Peyer's patch (tissue), 4 donors: Measurements from ENCODE around the gene NEDD4L. TPM values are rescaled to one million over a fixed set of nuclear protein-coding genes. Genes with fewer than 3 reads are reported as not detected.

Experiments used
- DNase-seq, 3 donors: peaks; one replicate each; pipeline ENCODE4 v3.0.0-alpha.2; 2017 to 2019
- H3K27ac ChIP-seq, 4 donors: fragments of 200-600 bp; sonication (generic); one replicate each; pipeline ENCODE4 v1.5.1; 2016 to 2019
- H3K27me3 ChIP-seq, 2 donors: fragments of 200-600 bp; sonication (generic); one replicate each; pipeline ENCODE4 v1.5.1; 2019
- H3K36me3 ChIP-seq, 3 donors: fragments of 200-600 bp; sonication (generic); one replicate each; pipeline ENCODE4 v1.5.1; 2016 to 2019
- H3K4me1 ChIP-seq, 4 donors: fragments of 200-600 bp; sonication (generic); one replicate each; pipeline ENCODE4 v1.5.1; 2016 to 2019
- H3K4me3 ChIP-seq, 4 donors: fragments of 200-600 bp; sonication (generic); 1 replicate in 3 of 4; 2 replicates in 1 of 4; pipeline ENCODE4 v1.5.1; 2016 to 2019; ENCODE audit warnings: mild to moderate bottlenecking in 1 of 4
- H3K9me3 ChIP-seq, 4 donors: fragments of 200-600 bp; sonication (generic); one replicate each; pipeline ENCODE4 v1.5.1; 2016 to 2019; ENCODE audit warnings: mild to moderate bottlenecking in 1 of 4
- CTCF ChIP-seq, 6 experiments: fragments of 450-650 bp in 4 of 6; fragments of 200-600 bp in 2 of 6; sonication (generic) in 1 of 6; IDR thresholded peaks; one replicate each; pipeline ENCODE4 v1.5.1; 2017 to 2019; ENCODE audit warnings: antibody characterized with exemption in 6 of 6, mild to moderate bottlenecking in 3 of 6, moderate library complexity in 1 of 6
- POLR2A ChIP-seq, 2 donors: fragments of 450-650 bp; IDR thresholded peaks; one replicate each; pipeline ENCODE4 v1.5.1; 2017; ENCODE audit warnings: antibody characterized with exemption in 2 of 2, mild to moderate bottlenecking in 2 of 2, moderate library complexity in 2 of 2
- total RNA-seq, 4 donors: library from RNA; depleted of rRNA; stranded (reverse); fragments of >200 nt; gene quantifications; one replicate each; pipeline ENCODE4 v1.1.0, GENCODE V29; 2016

Gene NEDD4L
- total RNA-seq, 4 donors from 2014 or later = 213 to 312 (median 277) TPM

GRCh38 chr18:58337686-58338085, 293.7 kb downstream of the NEDD4L start:
- Histone ChIP-seq H3K36me3 (peaks cover 0 to 35% (median 3%) of the 10 kb centered on the region in 3 donors), H3K27me3 (no peaks in the 10 kb centered on the region), H3K9me3 (no peaks in the 10 kb centered on the region), H3K4me3 (no peak overlapping the region), H3K27ac (peak overlapping the region in 1 of 4 donors; percentile 66), H3K4me1 (peaks cover 0 to 4% (median 0%) of the 10 kb centered on the region in 4 donors)
- DNase-seq = peak in 1 of 3 donors; percentile 57
- TF ChIP-seq CTCF (IDR thresholded peaks at IDR 0.05) = no peak

- no peaks in the 10 kb centered on the region for H3K27me3 ChIP-seq
- no peak for TF ChIP-seq POLR2A (IDR thresholded peaks at IDR 0.05)
- no peak for TF ChIP-seq CTCF (IDR thresholded peaks at IDR 0.05)
- H3K4me1 ChIP-seq = peaks cover 0 to 4% (median 0%) of the 10 kb centered on the region in 4 donors
- H3K36me3 ChIP-seq = peaks cover 0 to 36% (median 3%) of the 10 kb centered on the region in 3 donors
- no peaks in the 10 kb centered on the region for H3K9me3 ChIP-seq
- H3K27ac ChIP-seq = peak overlapping the region in 1 of 4 donors; percentile 66
- no peak for DNase-seq
- H3K4me3 ChIP-seq = no peak overlapping the region
Measured at GRCh38 chr18:58338141-58338540, 294.1 kb downstream of the NEDD4L start.

DNA sequence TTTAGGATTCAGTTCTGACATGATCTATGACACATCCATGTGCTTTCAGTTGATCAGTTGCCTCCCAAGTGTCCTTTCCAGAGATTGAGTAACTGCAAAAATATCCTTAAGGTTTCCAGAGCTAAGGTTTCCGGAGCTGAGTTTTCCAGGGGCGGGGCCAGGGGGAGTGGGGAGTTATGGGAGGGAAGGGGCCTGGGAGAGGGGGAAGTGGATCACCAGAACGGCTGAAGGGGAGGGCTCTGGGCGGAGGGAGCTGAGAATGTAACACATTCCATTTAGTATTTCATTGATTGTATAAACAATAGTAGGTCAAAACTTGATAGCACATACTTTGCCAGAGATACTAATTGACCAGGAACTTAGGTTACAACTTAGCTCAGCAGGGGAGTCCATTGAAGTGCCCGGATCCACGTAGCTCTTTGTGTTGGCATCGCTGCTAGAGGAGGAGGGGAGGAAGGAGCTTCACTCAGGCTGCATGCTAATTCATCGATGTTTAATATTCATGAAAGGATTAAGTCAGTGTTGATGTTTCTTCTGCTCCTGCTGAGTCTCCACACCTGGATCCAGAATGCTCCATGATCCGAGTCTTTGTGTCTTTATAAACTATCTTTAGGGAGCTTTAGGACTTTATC, 295.1 kb downstream of the NEDD4L start:
- no peak for TF ChIP-seq POLR2A (IDR thresholded peaks at IDR 0.05)
- no peak for TF ChIP-seq CTCF (IDR thresholded peaks at IDR 0.05)
- H3K27ac ChIP-seq = no peak overlapping the region

DNA sequence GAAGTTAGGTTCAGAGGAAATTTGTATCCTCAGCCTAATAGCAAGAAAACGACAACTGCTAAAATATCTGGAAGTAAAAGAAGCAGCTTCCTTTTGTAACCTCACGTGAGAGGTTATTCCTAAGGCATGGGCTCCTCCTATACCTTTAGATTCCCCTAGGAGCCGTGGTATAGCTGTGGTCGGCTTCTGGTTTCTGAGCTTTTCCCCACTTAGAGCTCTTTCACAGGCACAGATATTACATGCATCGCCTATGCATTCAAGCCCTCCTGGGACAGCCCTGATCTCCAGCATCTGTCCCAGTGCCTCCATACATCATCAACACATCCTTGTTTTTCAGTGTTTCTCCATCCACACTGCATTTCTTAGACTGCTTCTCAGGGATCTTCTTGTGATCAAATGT, 295.9 kb downstream of the NEDD4L start:
- Histone ChIP-seq H3K4me1 (peaks cover 0 to 4% (median 0%) of the 10 kb centered on the region in 4 donors), H3K27me3 (no peaks in the 10 kb centered on the region), H3K36me3 (peaks cover 0 to 30% (median 0%) of the 10 kb centered on the region in 3 donors), H3K4me3 (no peak overlapping the region), H3K27ac (no peak overlapping the region), H3K9me3 (no peaks in the 10 kb centered on the region)
- no peak for TF ChIP-seq POLR2A (IDR thresholded peaks at IDR 0.05)
- no peak for TF ChIP-seq CTCF (IDR thresholded peaks at IDR 0.05)
- no peak for DNase-seq

More for the DNA sequence above, 295.1 kb downstream of the NEDD4L start:
- H3K4me3 ChIP-seq = no peak overlapping the region
- H3K9me3 ChIP-seq = no peaks in the 10 kb centered on the region
- peaks cover 0 to 32% (median 3%) of the 10 kb centered on the region in 3 donors for H3K36me3 ChIP-seq
- DNase-seq = no peak
- peaks cover 0 to 4% (median 0%) of the 10 kb centered on the region in 4 donors for H3K4me1 ChIP-seq
- H3K27me3 ChIP-seq = no peaks in the 10 kb centered on the region

GRCh38 chr18:58341916-58342315, 297.9 kb downstream of the NEDD4L start:
- no peak for TF ChIP-seq POLR2A (IDR thresholded peaks at IDR 0.05)
- TF ChIP-seq CTCF (IDR thresholded peaks at IDR 0.05) = no peak
- Histone ChIP-seq H3K36me3 (peaks cover 0 to 32% (median 0%) of the 10 kb centered on the region in 3 donors), H3K27ac (no peak overlapping the region), H3K4me1 (peaks cover 0 to under 1% (median 0%) of the 10 kb centered on the region in 4 donors), H3K4me3 (no peak overlapping the region), H3K9me3 (no peaks in the 10 kb centered on the region), H3K27me3 (no peaks in the 10 kb centered on the region)
- no peak for DNase-seq
